ENCODE measurements around the gene LY9. TPM values are rescaled to one million over a fixed set of nuclear protein-coding genes. Genes with fewer than 3 reads are reported as not detected.

Gene LY9
- total RNA-seq, 1 donor from 2014 or later = not detected

DNA sequence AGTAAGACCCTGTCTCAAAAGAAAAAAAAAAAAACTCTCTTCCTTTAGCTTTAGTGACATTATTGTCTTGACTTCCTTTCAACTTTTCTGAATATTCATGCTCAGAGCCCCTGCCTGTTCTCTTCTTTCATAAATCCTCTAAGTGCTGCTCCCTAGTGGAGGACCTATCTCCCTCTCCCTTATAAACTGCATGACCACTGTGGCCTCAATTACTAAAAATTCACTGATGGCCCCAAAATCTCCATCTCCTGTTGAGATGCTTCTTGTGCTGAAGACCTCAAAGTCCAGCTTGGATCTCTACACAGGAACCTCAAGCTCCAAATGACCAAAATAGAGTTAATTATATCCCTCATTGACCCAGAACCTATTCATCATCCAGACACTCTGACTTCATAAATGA, 81.2 kb downstream of the LY9 start:
- DNase-seq = no peak
- H3K27me3 Mint-ChIP-seq (ENCODE audit: unreplicated experiment) = no peaks in the 10 kb centered on the region
- no peaks in the 10 kb centered on the region for H3K4me1 Mint-ChIP-seq (ENCODE audit: low read depth, unreplicated experiment)
- H3K27ac Mint-ChIP-seq (ENCODE audit: unreplicated experiment) = no peak overlapping the region
- no peaks in the 10 kb centered on the region for H3K36me3 Mint-ChIP-seq (ENCODE audit: unreplicated experiment)
- TF ChIP-seq, protein P1, sequence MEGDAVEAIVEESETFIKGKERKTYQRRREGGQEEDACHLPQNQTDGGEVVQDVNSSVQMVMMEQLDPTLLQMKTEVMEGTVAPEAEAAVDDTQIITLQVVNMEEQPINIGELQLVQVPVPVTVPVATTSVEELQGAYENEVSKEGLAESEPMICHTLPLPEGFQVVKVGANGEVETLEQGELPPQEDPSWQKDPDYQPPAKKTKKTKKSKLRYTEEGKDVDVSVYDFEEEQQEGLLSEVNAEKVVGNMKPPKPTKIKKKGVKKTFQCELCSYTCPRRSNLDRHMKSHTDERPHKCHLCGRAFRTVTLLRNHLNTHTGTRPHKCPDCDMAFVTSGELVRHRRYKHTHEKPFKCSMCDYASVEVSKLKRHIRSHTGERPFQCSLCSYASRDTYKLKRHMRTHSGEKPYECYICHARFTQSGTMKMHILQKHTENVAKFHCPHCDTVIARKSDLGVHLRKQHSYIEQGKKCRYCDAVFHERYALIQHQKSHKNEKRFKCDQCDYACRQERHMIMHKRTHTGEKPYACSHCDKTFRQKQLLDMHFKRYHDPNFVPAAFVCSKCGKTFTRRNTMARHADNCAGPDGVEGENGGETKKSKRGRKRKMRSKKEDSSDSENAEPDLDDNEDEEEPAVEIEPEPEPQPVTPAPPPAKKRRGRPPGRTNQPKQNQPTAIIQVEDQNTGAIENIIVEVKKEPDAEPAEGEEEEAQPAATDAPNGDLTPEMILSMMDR (IDR thresholded peaks at IDR 0.05; ENCODE audit: partially characterized antibody, unreplicated experiment) = no peak
- H3K4me3 Mint-ChIP-seq (ENCODE audit: unreplicated experiment) = no peak overlapping the region
- H3K9me3 Mint-ChIP-seq (ENCODE audit: unreplicated experiment) = no peaks in the 10 kb centered on the region

Other genes starting within 250 kb of the LY9 start
- not detected for gene CD84, start 216.7 kb upstream of the LY9 start, total RNA-seq (ENCODE audit: unreplicated experiment)
- gene SLAMF1, start 149.1 kb upstream of the LY9 start, total RNA-seq (ENCODE audit: unreplicated experiment) = not detected
- not detected for gene CD48, start 84.4 kb upstream of the LY9 start, total RNA-seq (ENCODE audit: unreplicated experiment)
- not detected for gene SLAMF7, start 56.9 kb upstream of the LY9 start, total RNA-seq (ENCODE audit: unreplicated experiment)
- gene CD244, start 66.7 kb downstream of the LY9 start, total RNA-seq (ENCODE audit: unreplicated experiment) = not detected
- gene ITLN1, start 89.0 kb downstream of the LY9 start, total RNA-seq (ENCODE audit: unreplicated experiment) = not detected
- not detected for gene ITLN2, start 158.6 kb downstream of the LY9 start, total RNA-seq (ENCODE audit: unreplicated experiment)
- 7.7 TPM for gene F11R, start 225.0 kb downstream of the LY9 start, total RNA-seq (ENCODE audit: unreplicated experiment)
- 24.2 TPM for gene TSTD1, start 242.8 kb downstream of the LY9 start, total RNA-seq (ENCODE audit: unreplicated experiment)
- gene USF1, start 249.8 kb downstream of the LY9 start, total RNA-seq (ENCODE audit: unreplicated experiment) = 158 TPM

Measured in glutamatergic neuron (in vitro differentiated cells).